Esophagus (tissue), 2 donors: ENCODE results near the gene DLGAP1. TPM values are rescaled to one million over a fixed set of nuclear protein-coding genes. Genes with fewer than 3 reads are reported as not detected.
A peak's percentile ranks its signal among the peaks of the same experiment; 100 is the strongest.

Experiments used
- H3K27ac ChIP-seq, 2 donors: one replicate each; pipeline ENCODE4 v1.5.1; 2013; ENCODE audit warnings: low read depth in 2 of 2, mild to moderate bottlenecking in 2 of 2, inconsistent platforms in 1 of 2, low read length in 1 of 2, moderate library complexity in 1 of 2
- H3K27me3 ChIP-seq, 2 donors: one replicate each; pipeline ENCODE4 v1.6.1; 2013; ENCODE audit warnings: low read length in 2 of 2, control low read depth in 1 of 2, mild to moderate bottlenecking in 1 of 2; ENCODE audit not compliant: insufficient read depth in 2 of 2, control insufficient read depth in 1 of 2
- H3K36me3 ChIP-seq, 2 donors: one replicate each; pipeline ENCODE4 v1.6.1; 2013; ENCODE audit warnings: low read length in 1 of 2; ENCODE audit not compliant: control insufficient read depth in 2 of 2, insufficient read depth in 2 of 2
- H3K4me1 ChIP-seq, 2 donors: one replicate each; pipeline ENCODE4 v1.6.1; 2013; ENCODE audit warnings: low read length in 1 of 2; ENCODE audit not compliant: control insufficient read depth in 2 of 2, insufficient read depth in 2 of 2
- H3K4me3 ChIP-seq, 2 donors: one replicate each; pipeline ENCODE4 v1.5.1; 2013; ENCODE audit warnings: low read length in 2 of 2, mild to moderate bottlenecking in 2 of 2, low read depth in 1 of 2, moderate library complexity in 1 of 2
- H3K9me3 ChIP-seq, 2 donors: one replicate each; pipeline ENCODE4 v1.6.1; 2013; ENCODE audit warnings: mild to moderate bottlenecking in 2 of 2, low read depth in 1 of 2, low read length in 1 of 2, moderate library complexity in 1 of 2; ENCODE audit not compliant: control insufficient read depth in 2 of 2, insufficient read depth in 1 of 2
- WGBS, 2 donors: extraction: QIAGEN DNeasy Blood & Tissue Kit; methylation state at CpG; one replicate each; pipeline ENCODE4 v1.1.7; 2013; 5-methylcytosine and 5-hydroxymethylcytosine counted together
- polyA plus RNA-seq, 2 donors: library from polyadenylated mRNA; stranded (reverse); fragments of 200-250 nt; gene quantifications; one replicate each; pipeline ENCODE4 v1.2.3, GENCODE V29; 2013
- donor health status: healthy with polysubstance abuse.
- donor health status: Bipolar disorder and iron deficiency.

The DLGAP1 gene
- polyA plus RNA-seq, 2 donors, result 0.47 to 0.59 TPM

- Histone ChIP-seq H3K27ac (no peak overlapping the region), H3K4me3 (no peak overlapping the region), H3K36me3 (no peaks in the 10 kb centered on the region), H3K9me3 (no peaks in the 10 kb centered on the region), H3K4me1 (no peaks in the 10 kb centered on the region), H3K27me3 (no peaks in the 10 kb centered on the region)
- WGBS, 2 donors, result 83 to 96% methylated on average over 4 of the region's 4 CpGs
These were observed 944.2 kb downstream of the DLGAP1 start for GRCh38 chr18:3510896-3511295.

GRCh38 chr18:3510024-3510423 lies 945.1 kb downstream of the DLGAP1 start:
- H3K4me3 ChIP-seq, result no peak overlapping the region
- no peaks in the 10 kb centered on the region for H3K36me3 ChIP-seq
- no peaks in the 10 kb centered on the region for H3K9me3 ChIP-seq
- 90 to 93% methylated on average over 2 of the region's 2 CpGs for WGBS, 2 donors
- H3K27me3 ChIP-seq, result no peaks in the 10 kb centered on the region
- H3K27ac ChIP-seq, result no peak overlapping the region
- H3K4me1 ChIP-seq, result no peaks in the 10 kb centered on the region

GRCh38 chr18:3508576-3509549 lies 946.2 kb downstream of the DLGAP1 start:
- no peaks in the 10 kb centered on the region for H3K36me3 ChIP-seq
- H3K27ac ChIP-seq, result no peak overlapping the region
- H3K9me3 ChIP-seq, result no peaks in the 10 kb centered on the region
- 46 to 56% methylated on average over 17 of the region's 17 CpGs for WGBS, 2 donors
- no peaks in the 10 kb centered on the region for H3K27me3 ChIP-seq
- no peak overlapping the region for H3K4me3 ChIP-seq
- H3K4me1 ChIP-seq, result no peaks in the 10 kb centered on the region

- 75 to 86% methylated on average over 5 of the region's 5 CpGs for WGBS, 2 donors
- H3K4me1 ChIP-seq, result no peaks in the 10 kb centered on the region
- peaks cover 0 to 5% of the 10 kb centered on the region in 2 donors for H3K27me3 ChIP-seq
- no peak overlapping the region for H3K4me3 ChIP-seq
- H3K27ac ChIP-seq, result no peak overlapping the region
- no peaks in the 10 kb centered on the region for H3K9me3 ChIP-seq
- no peaks in the 10 kb centered on the region for H3K36me3 ChIP-seq
These were observed 950.5 kb downstream of the DLGAP1 start for GRCh38 chr18:3504637-3505036.

- H3K9me3 ChIP-seq, result no peaks in the 10 kb centered on the region
- H3K36me3 ChIP-seq, result no peaks in the 10 kb centered on the region
- H3K4me3 ChIP-seq, result no peak overlapping the region
- WGBS, 2 donors, result 68 to 78% methylated on average over 4 of the region's 4 CpGs
- H3K27ac ChIP-seq, result no peak overlapping the region
- H3K4me1 ChIP-seq, result no peaks in the 10 kb centered on the region
- H3K27me3 ChIP-seq, result peaks cover 0 to 5% of the 10 kb centered on the region in 2 donors
These were observed 952.5 kb downstream of the DLGAP1 start for GRCh38 chr18:3502650-3503049.

GRCh38 chr18:3500016-3500415 lies 955.1 kb downstream of the DLGAP1 start:
- Histone ChIP-seq H3K27ac (no peak overlapping the region), H3K4me3 (no peak overlapping the region), H3K27me3 (peaks cover 0 to 5% of the 10 kb centered on the region in 2 donors), H3K36me3 (no peaks in the 10 kb centered on the region), H3K9me3 (no peaks in the 10 kb centered on the region), H3K4me1 (no peaks in the 10 kb centered on the region)
- 59 to 70% methylated on average over 5 of the region's 5 CpGs for WGBS, 2 donors

GRCh38 chr18:3499501-3499900 lies 955.6 kb downstream of the DLGAP1 start:
- WGBS, 2 donors, result 35 to 45% methylated on average over 10 of the region's 10 CpGs
- H3K4me3 ChIP-seq, result peak overlapping the region in 1 of 2 donors; percentile 39

GRCh38 chr18:3498698-3499471 lies 956.2 kb downstream of the DLGAP1 start:
- no peak overlapping the region for H3K27ac ChIP-seq
- H3K36me3 ChIP-seq, result no peaks in the 10 kb centered on the region
- H3K4me1 ChIP-seq, result no peaks in the 10 kb centered on the region
- H3K4me3 ChIP-seq, result peak overlapping the region; percentile 38 to 39
- H3K27me3 ChIP-seq, result peaks cover 0 to 5% of the 10 kb centered on the region in 2 donors
- H3K9me3 ChIP-seq, result no peaks in the 10 kb centered on the region
- WGBS, 2 donors, result 15 to 28% methylated on average over 26 to 58 of the region's 58 CpGs

More at GRCh38 chr18:3499501-3499900, 955.6 kb downstream of the DLGAP1 start:
- Histone ChIP-seq H3K27ac (no peak overlapping the region), H3K36me3 (no peaks in the 10 kb centered on the region), H3K9me3 (no peaks in the 10 kb centered on the region), H3K27me3 (peaks cover 0 to 5% of the 10 kb centered on the region in 2 donors), H3K4me1 (no peaks in the 10 kb centered on the region)

- Histone ChIP-seq H3K9me3 (no peaks in the 10 kb centered on the region), H3K36me3 (no peaks in the 10 kb centered on the region), H3K4me1 (no peaks in the 10 kb centered on the region), H3K27me3 (no peaks in the 10 kb centered on the region), H3K27ac (no peak overlapping the region), H3K4me3 (no peak overlapping the region)
- WGBS, 2 donors, result 77 to 88% methylated on average over 7 of the region's 7 CpGs
These were observed 959.2 kb downstream of the DLGAP1 start for GRCh38 chr18:3495691-3496430.
